PC-9 (cell line): ENCODE data around the gene ANKRD9. TPM values are rescaled to one million over a fixed set of nuclear protein-coding genes. Genes with fewer than 3 reads are reported as not detected.

Source experiments
- BruUV-seq: library from RNA; stranded (reverse); fragments of 400-500 nt; replicated peaks from 2 replicates; lab custom pipeline; 2021; lab: Mats Ljungman, UMichigan
- CTCF ChIA-PET: fragments of 300-600 bp; sonication (Branson Sonifier 250); formaldehyde crosslinking; loops from one replicate; lab custom pipeline; 2022; ENCODE audit warnings: antibody characterized with exemption; lab: Charles Lee
- POLR2A ChIA-PET: fragments of 300-600 bp; sonication (Branson Sonifier 250); formaldehyde crosslinking; loops from one replicate; lab custom pipeline; 2022; ENCODE audit warnings: antibody characterized with exemption; ENCODE audit not compliant: unreplicated experiment; lab: Charles Lee
- DNase-seq, 2 experiments: peaks; one replicate each; pipeline versions ENCODE4 v3.0.0 to v3.0.0-alpha.2; 2015 to 2022; ENCODE audit warnings: mixed read lengths in 1 of 2
- H2AFZ ChIP-seq: fragments of 200-600 bp; sonication (generic); 2 replicates; pipeline ENCODE4 v1.8.1; 2017; ENCODE audit warnings: antibody characterized with exemption
- H3F3A ChIP-seq: fragments of 200-600 bp; sonication (generic); 2 replicates; pipeline ENCODE4 v1.8.1; 2017; ENCODE audit warnings: antibody characterized with exemption, mild to moderate bottlenecking, low read depth; ENCODE audit not compliant: insufficient read depth
- H3K27ac ChIP-seq: fragments of 200-600 bp; sonication (generic); 2 replicates; pipeline ENCODE4 v1.6.1; 2016; ENCODE audit warnings: mixed run types
- H3K27me3 ChIP-seq: fragments of 200-600 bp; sonication (generic); 2 replicates; pipeline ENCODE4 v1.6.1; 2016; ENCODE audit warnings: low read depth, mixed run types; ENCODE audit not compliant: insufficient read depth
- H3K36me3 ChIP-seq: fragments of 200-600 bp; sonication (generic); 2 replicates; pipeline ENCODE4 v1.6.1; 2016; ENCODE audit warnings: low read depth, mixed run types
- H3K4me1 ChIP-seq: fragments of 200-600 bp; sonication (generic); replicated peaks from 2 replicates; pipeline ENCODE4 v1.6.1; 2016; ENCODE audit warnings: mixed run types; ENCODE audit not compliant: insufficient read depth
- H3K4me2 ChIP-seq: fragments of 200-600 bp; sonication (generic); 2 replicates; pipeline ENCODE4 v1.6.1; 2017; ENCODE audit warnings: mixed run types
- H3K4me3 ChIP-seq: fragments of 200-600 bp; sonication (generic); 2 replicates; pipeline ENCODE4 v1.6.1; 2016; ENCODE audit warnings: mixed run types
- H3K79me2 ChIP-seq: fragments of 200-600 bp; sonication (generic); 2 replicates; pipeline ENCODE4 v1.6.1; 2017; ENCODE audit warnings: low read depth, mixed run types
- H3K9me2 ChIP-seq: fragments of 200-600 bp; sonication (generic); 2 replicates; pipeline ENCODE4 v1.8.1; 2017; ENCODE audit warnings: mild to moderate bottlenecking; ENCODE audit not compliant: insufficient read depth
- H3K9me3 ChIP-seq: fragments of 200-600 bp; sonication (generic); 2 replicates; pipeline ENCODE4 v1.8.1; 2016; ENCODE audit warnings: low read depth; ENCODE audit not compliant: insufficient read depth
- H4K20me1 ChIP-seq: fragments of 200-600 bp; sonication (generic); 2 replicates; pipeline ENCODE4 v1.8.1; 2017; ENCODE audit not compliant: insufficient read depth
- CTCF ChIP-seq: fragments of 200-600 bp; sonication (generic); conservative IDR thresholded peaks from 2 replicates; pipeline ENCODE4 v1.6.1; 2017; ENCODE audit warnings: mixed run types, antibody characterized with exemption, mild to moderate bottlenecking, moderate library complexity
- EZH2 ChIP-seq: fragments of 200-600 bp; sonication (generic); IDR thresholded peaks from 2 replicates; pipeline ENCODE4 v1.8.0; 2017; ENCODE audit warnings: antibody characterized with exemption, low read depth
- intact Hi-C: fragments of 100-400 bp; cut with micrococcal nuclease; formaldehyde crosslinking; loops from one replicate; pipeline ENCODE4 v1.10.0; 2022; ENCODE audit not compliant: unreplicated experiment
- total RNA-seq: library from RNA; stranded (reverse); gene quantifications from 2 replicates; pipeline ENCODE4 v1.2.3, GENCODE V29; 2021

ANKRD9 gene
- total RNA-seq, 1 experiment from 2014 or later, result 44.6 TPM

GRCh38 chr14:102481371-102481770, 28.2 kb downstream of the ANKRD9 start:
- Histone ChIP-seq H3K9me3 (no peaks in the 10 kb centered on the region), H3K79me2 (no peaks in the 10 kb centered on the region), H3K27me3 (no peaks in the 10 kb centered on the region), H4K20me1 (no peaks in the 10 kb centered on the region), H3F3A (peaks cover 32% of the 10 kb centered on the region), H3K4me3 (no peak overlapping the region), H3K27ac (peak overlapping the region; percentile 73), H3K36me3 (no peaks in the 10 kb centered on the region), H3K9me2 (no peaks in the 10 kb centered on the region), H3K4me2 (peak overlapping the region; percentile 61), H3K4me1 (peaks cover 19% of the 10 kb centered on the region), H2AFZ (no peak overlapping the region)
- POLR2A ChIA-PET, result interaction anchor here (0.5 to 0.7 kb wide), 7 partner anchors 37 to 934 kb away, joined by 4 to 16 read pairs (median 8); partner anchors contain the start of gene MOK
- no TSS peak for BruUV-seq
- no peak for TF ChIP-seq EZH2
- TF ChIP-seq CTCF, result no peak
- DNase-seq, result no peak
- intact Hi-C loops, result loop anchor here (2.0 kb wide), 1 partner anchor 39 kb away; no protein-coding TSS in a partner anchor
- CTCF ChIA-PET, result interaction anchor here (0.6 to 0.7 kb wide), 3 partner anchors 43 to 1164 kb away, joined by 3 to 13 read pairs (median 4); no protein-coding TSS in a partner anchor

- POLR2A ChIA-PET, result no interaction called here
- H4K20me1 ChIP-seq, result no peaks in the 10 kb centered on the region
- no peak overlapping the region for H3K4me2 ChIP-seq
- no peaks in the 10 kb centered on the region for H3K79me2 ChIP-seq
- no peak for TF ChIP-seq CTCF
- TF ChIP-seq EZH2, result no peak
- H3K27ac ChIP-seq, result no peak overlapping the region
- intact Hi-C loops, result loop anchor here (2.0 kb wide), 1 partner anchor 37 kb away; no protein-coding TSS in a partner anchor
- H3K36me3 ChIP-seq, result no peaks in the 10 kb centered on the region
- H3K27me3 ChIP-seq, result no peaks in the 10 kb centered on the region
- H3K4me1 ChIP-seq, result peaks cover 19% of the 10 kb centered on the region
- no peaks in the 10 kb centered on the region for H3K9me3 ChIP-seq
- no peaks in the 10 kb centered on the region for H3K9me2 ChIP-seq
- H3K4me3 ChIP-seq, result no peak overlapping the region
- CTCF ChIA-PET, result interaction anchor here (0.6 kb wide), 2 partner anchors 213 to 803 kb away, joined by 5 to 6 read pairs; no protein-coding TSS in a partner anchor
- no TSS peak for BruUV-seq
- no peak overlapping the region for H2AFZ ChIP-seq
- DNase-seq, result no peak
- H3F3A ChIP-seq, result peaks cover 27% of the 10 kb centered on the region
Measured at GRCh38 chr14:102479777-102480176, 29.8 kb downstream of the ANKRD9 start.

GRCh38 chr14:102479107-102479506, 30.5 kb downstream of the ANKRD9 start:
- BruUV-seq, result no TSS peak
- no peaks in the 10 kb centered on the region for H3K9me3 ChIP-seq
- H3K27me3 ChIP-seq, result no peaks in the 10 kb centered on the region
- intact Hi-C loops, result no loop called here
- ChIA-PET CTCF (interaction anchor here (0.7 kb wide), 1 partner anchor 46 kb away, joined by 5 read pairs; no protein-coding TSS in a partner anchor), POLR2A (no interaction called here)
- no peak overlapping the region for H3K27ac ChIP-seq
- no peak overlapping the region for H2AFZ ChIP-seq
- H3K4me3 ChIP-seq, result no peak overlapping the region
- no peak for TF ChIP-seq EZH2
- TF ChIP-seq CTCF, result no peak
- peaks cover 19% of the 10 kb centered on the region for H3K4me1 ChIP-seq
- H3K9me2 ChIP-seq, result no peaks in the 10 kb centered on the region
- H3F3A ChIP-seq, result peaks cover 27% of the 10 kb centered on the region
- DNase-seq, result no peak
- H4K20me1 ChIP-seq, result no peaks in the 10 kb centered on the region
- H3K36me3 ChIP-seq, result no peaks in the 10 kb centered on the region
- H3K79me2 ChIP-seq, result no peaks in the 10 kb centered on the region
- no peak overlapping the region for H3K4me2 ChIP-seq
